ENCODE results near the gene NYNRIN. TPM values are rescaled to one million over a fixed set of nuclear protein-coding genes. Genes with fewer than 3 reads are reported as not detected.

The NYNRIN gene
- total and polyA plus RNA-seq, 2 of the 4 experiments (the other 2 are of a cell fraction): 2.2 to 5.4 TPM

DNA sequence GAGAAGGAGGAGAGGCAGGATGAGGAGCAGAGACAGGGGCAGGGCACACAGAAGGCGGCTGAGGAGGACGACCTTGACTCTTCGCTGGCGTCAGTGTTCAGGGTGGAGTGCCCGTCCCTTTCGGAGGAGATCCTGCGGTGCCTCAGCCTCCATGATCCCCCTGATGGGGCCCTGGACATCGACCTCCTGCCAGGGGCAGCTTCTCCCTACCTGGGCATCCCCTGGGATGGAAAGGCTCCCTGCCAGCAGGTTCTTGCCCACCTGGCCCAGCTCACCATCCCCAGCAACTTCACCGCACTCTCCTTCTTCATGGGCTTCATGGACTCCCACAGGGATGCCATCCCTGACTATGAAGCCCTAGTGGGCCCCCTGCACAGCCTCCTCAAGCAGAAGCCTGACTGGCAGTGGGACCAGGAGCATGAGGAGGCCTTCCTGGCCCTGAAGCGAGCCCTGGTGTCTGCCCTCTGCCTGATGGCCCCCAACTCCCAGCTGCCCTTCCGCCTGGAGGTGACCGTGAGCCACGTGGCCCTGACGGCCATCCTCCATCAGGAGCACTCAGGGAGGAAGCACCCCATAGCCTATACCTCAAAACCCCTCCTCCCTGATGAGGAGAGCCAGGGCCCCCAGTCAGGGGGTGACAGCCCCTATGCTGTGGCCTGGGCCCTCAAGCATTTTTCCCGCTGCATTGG, 16.1 kb downstream of the NYNRIN start:
- H2BK20ac ChIP-seq (ENCODE audit: low read depth, low read length): no peak overlapping the region
- H3K4me1 ChIP-seq (ENCODE audit: control insufficient read depth, insufficient read depth, low read length): no peaks in the 10 kb centered on the region
- no peaks in the 10 kb centered on the region for H3K9me3 ChIP-seq (ENCODE audit: control insufficient read depth, insufficient read depth, low read length)
- DNase-seq (no peak), ATAC-seq (ENCODE audit: low read depth) (no peak)
- H3K79me1 ChIP-seq (ENCODE audit: low read depth in 1 of 2, low read length in 2 of 2): no peaks in the 10 kb centered on the region; a peak in 1 of 4 replicates
- H3K27ac ChIP-seq (ENCODE audit: insufficient read depth, low read length): no peak overlapping the region
- no peak overlapping the region for H2BK5ac ChIP-seq (ENCODE audit: low read depth, low read length, poor library complexity, severe bottlenecking)
- H3K14ac ChIP-seq (replicated peaks; ENCODE audit: low read depth, low read length): no peak overlapping the region
- no peak overlapping the region for H3K4ac ChIP-seq (ENCODE audit: low read depth, low read length)
- H2AK9ac ChIP-seq (replicated peaks; ENCODE audit: low read depth, low read length, poor library complexity): no peak overlapping the region
- no peak overlapping the region for H4K8ac ChIP-seq (ENCODE audit: low read depth in 2 of 2, low read length in 2 of 2)
- H2BK120ac ChIP-seq (ENCODE audit: low read depth, low read length): no peak overlapping the region
- in situ Hi-C loops (cut with MboI; ENCODE audit: low sequenced_read_pairs) (no loop called here), dilution Hi-C loops (cut with HindIII; ENCODE audit: low sequenced_read_pairs, unreplicated experiment) (no loop called here), intact Hi-C loops (cut with micrococcal nuclease) (no loop called here)
- POLR2A ChIA-PET (ENCODE audit: unreplicated experiment): no interaction called here
- H3K27me3 ChIP-seq (ENCODE audit: control insufficient read depth, insufficient read depth, low read length): peaks cover 12% of the 10 kb centered on the region
- peak overlapping the region; percentile 43 for H2AFZ ChIP-seq (replicated peaks; ENCODE audit: low read length, poor library complexity)
- peaks cover 27% of the 10 kb centered on the region; the same call in 1 of the 2 replicates for H3K36me3 ChIP-seq (ENCODE audit: control insufficient read depth, insufficient read depth, low read length)
- H4K5ac ChIP-seq (ENCODE audit: low read depth, low read length): no peak overlapping the region
- BruUV-seq (replicated peaks): no TSS peak
- H2AK5ac ChIP-seq (ENCODE audit: low read depth, low read length): no peak overlapping the region
- H3K56ac ChIP-seq (ENCODE audit: extremely low read depth, insufficient read depth, low read length): no peak overlapping the region
- H4K20me1 ChIP-seq (ENCODE audit: insufficient read depth, low read length): 0 out of 2 replicates have a peak, but pooled peaks cover 3% of the 10 kb centered on the region
- CTCF ChIA-PET: no interaction called here
- no peak overlapping the region for H4K91ac ChIP-seq (ENCODE audit: insufficient read depth, low read depth, low read length)
- no peak overlapping the region for H3K4me3 ChIP-seq (ENCODE audit: insufficient read depth, low read depth, low read length)
- H3K9ac ChIP-seq (ENCODE audit: low read depth, low read length): no peak overlapping the region
- no peak overlapping the region for H2BK15ac ChIP-seq (ENCODE audit: low read depth, low read length)
- H3K23ac ChIP-seq (ENCODE audit: low read depth, low read length): no peak overlapping the region
- 93% methylated on average over 8 of the region's 15 CpGs; no CpG with 5 or more reads in 1 of the 2 experiments for WGBS, 2 experiments (ENCODE audit: extremely low coverage in 2 of 2, insufficient read length in 1 of 2)
- peaks cover 6% of the 10 kb centered on the region; the same call in 1 of the 2 replicates for H3K9me1 ChIP-seq (ENCODE audit: insufficient read depth, low read length)
- TF ChIP-seq MXI1 (IDR thresholded peaks at IDR 0.05; ENCODE audit: borderline replicate concordance, low read depth, low read length) (no peak), USF2 (IDR thresholded peaks at IDR 0.05; ENCODE audit: low read depth, low read length) (no peak), NFE2L2 (IDR thresholded peaks at IDR 0.05; ENCODE audit: low read depth, low read length) (no peak), POLR2A (IDR thresholded peaks at IDR 0.05; ENCODE audit: low read depth, low read length) (no peak), CEBPB (IDR thresholded peaks at IDR 0.05; ENCODE audit: low read depth, low read length) (no peak), CHD1 (IDR thresholded peaks at IDR 0.05; ENCODE audit: low read depth, low read length) (no peak), RAD21 (IDR thresholded peaks at IDR 0.05; ENCODE audit: low read length) (no peak), BHLHE40 (IDR thresholded peaks at IDR 0.05; ENCODE audit: low read depth, low read length) (no peak), FOS (IDR thresholded peaks at IDR 0.05; ENCODE audit: low read depth, low read length) (no peak), SMC3 (IDR thresholded peaks at IDR 0.05; ENCODE audit: low read depth, low read length) (no peak)
- TF ChIP-seq, protein P1, sequence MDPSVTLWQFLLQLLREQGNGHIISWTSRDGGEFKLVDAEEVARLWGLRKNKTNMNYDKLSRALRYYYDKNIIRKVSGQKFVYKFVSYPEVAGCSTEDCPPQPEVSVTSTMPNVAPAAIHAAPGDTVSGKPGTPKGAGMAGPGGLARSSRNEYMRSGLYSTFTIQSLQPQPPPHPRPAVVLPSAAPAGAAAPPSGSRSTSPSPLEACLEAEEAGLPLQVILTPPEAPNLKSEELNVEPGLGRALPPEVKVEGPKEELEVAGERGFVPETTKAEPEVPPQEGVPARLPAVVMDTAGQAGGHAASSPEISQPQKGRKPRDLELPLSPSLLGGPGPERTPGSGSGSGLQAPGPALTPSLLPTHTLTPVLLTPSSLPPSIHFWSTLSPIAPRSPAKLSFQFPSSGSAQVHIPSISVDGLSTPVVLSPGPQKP (IDR thresholded peaks at IDR 0.05; ENCODE audit: borderline replicate concordance, low read depth, low read length): no peak
- H3K18ac ChIP-seq (ENCODE audit: low read depth, low read length): no peak overlapping the region
- no peak overlapping the region for H3K4me2 ChIP-seq (ENCODE audit: low read depth, low read length)

Data from IMR-90 (cell line).